Measurements from ENCODE around the gene OXTR. TPM values are rescaled to one million over a fixed set of nuclear protein-coding genes. Genes with fewer than 3 reads are reported as not detected.

Gene OXTR
- total and polyA plus RNA-seq, 2 of the 13 experiments (the other 11 are each of a cell fraction or from before 2014, with no cell fraction given): 0.36 to 0.95 TPM

DNA sequence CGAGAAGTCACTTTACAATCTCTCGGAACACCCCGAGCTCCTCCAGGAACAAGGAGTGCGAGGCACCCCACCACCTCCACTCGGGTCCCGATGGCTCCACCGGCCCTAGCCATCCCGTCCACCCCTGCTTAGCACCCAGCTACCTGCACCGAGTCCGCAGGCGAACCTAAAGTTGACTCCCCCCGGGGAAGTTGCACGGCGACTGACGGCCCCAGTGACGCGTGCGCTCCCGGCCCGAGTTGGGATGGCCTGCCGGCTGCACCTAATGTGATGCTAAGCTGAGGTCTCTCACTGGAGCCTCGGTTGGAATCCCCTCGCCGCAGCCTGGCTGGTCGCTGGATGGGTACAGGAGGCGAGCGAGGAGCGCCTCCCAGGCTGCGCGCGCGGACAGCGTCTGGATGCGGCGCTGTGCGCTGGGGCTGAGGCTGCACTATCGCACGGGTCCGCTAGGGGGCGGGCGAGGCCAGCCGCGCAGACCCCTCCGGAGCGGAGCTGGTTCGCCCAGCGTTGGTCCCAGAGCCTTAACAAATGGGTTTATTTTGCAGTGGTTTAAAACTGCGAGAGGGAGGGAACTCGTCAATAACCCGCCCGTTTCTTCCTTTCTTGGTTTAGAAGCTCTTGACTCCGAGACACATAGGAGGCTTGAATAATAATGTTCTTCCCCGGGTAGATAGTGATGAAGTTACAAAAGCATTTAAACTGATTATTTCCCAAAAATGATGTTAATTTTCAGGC, at the start of gene OXTR (continued):
- TF ChIP-seq ZNF18 (CRISPR knock-in tag; IDR thresholded peaks at IDR 0.05; ENCODE audit: insufficient replicate concordance) (peak; percentile 39), ARID5B (CRISPR knock-in tag; IDR thresholded peaks at IDR 0.05) (peak; percentile 42; the same call in 1 of the 2 replicates), UBTF (CRISPR knock-in tag; IDR thresholded peaks at IDR 0.05) (no peak), CBFB (CRISPR knock-in tag; IDR thresholded peaks at IDR 0.05) (no peak; the same call in 1 of the 2 replicates), ZXDC (CRISPR knock-in tag; IDR thresholded peaks at IDR 0.05) (no peak), ZNF792 (CRISPR knock-in tag; IDR thresholded peaks at IDR 0.05) (peak; percentile 56; the same call in 1 of the 2 replicates), NR2F1 (CRISPR knock-in tag; IDR thresholded peaks at IDR 0.05) (no peak), XRCC5 (optimal IDR thresholded peaks at IDR 0.05; ENCODE audit: low read length) (peak; percentile 97), KDM5B (CRISPR knock-in tag; IDR thresholded peaks at IDR 0.05; ENCODE audit: borderline replicate concordance) (0 out of 2 replicates have a peak, but pooled peaks have one; percentile 32), HDAC6 (IDR thresholded peaks at IDR 0.05; ENCODE audit: low read depth, low read length) (no peak), ZNF292 (CRISPR knock-in tag; IDR thresholded peaks at IDR 0.05; ENCODE audit: borderline replicate concordance, low read depth) (0 out of 2 replicates have a peak, but pooled peaks have one; percentile 24), HOXA7 (CRISPR knock-in tag; IDR thresholded peaks at IDR 0.05) (no peak), PHB2 (IDR thresholded peaks at IDR 0.05; ENCODE audit: partially characterized antibody) (no peak), FOXC1 (CRISPR knock-in tag; IDR thresholded peaks at IDR 0.05; ENCODE audit: borderline replicate concordance) (peak; percentile 38; the same call in 1 of the 2 replicates), MAZ (IDR thresholded peaks at IDR 0.05; ENCODE audit: borderline replicate concordance, low read depth, low read length) (no peak), MAZ (CRISPR knock-in tag; IDR thresholded peaks at IDR 0.05; ENCODE audit: low read depth) (0 out of 2 replicates have a peak, but pooled peaks have one; percentile 25), ZBTB7B (CRISPR knock-in tag; IDR thresholded peaks at IDR 0.05) (peak; percentile 27; the same call in 1 of the 2 replicates)
